HepG2 (cell line): ENCODE measurements around the gene TMEM266.

Source experiments
- KDM5A ChIP-seq: fragments of 200-600 bp; sonication (generic); IDR thresholded peaks from 2 replicates; pipeline ENCODE4 v1.7.0; 2018; ENCODE audit warnings: antibody characterized with exemption, mild to moderate bottlenecking, low read length, borderline replicate concordance
- TF ChIP-seq, protein P1 (sequence below): IDR thresholded peaks from 2 replicates; pipeline ENCODE4 v1.6.1; 2012; ENCODE audit warnings: inconsistent platforms
- TF ChIP-seq, protein P2 (sequence below): sonication (generic); formaldehyde crosslinking; IDR thresholded peaks from 2 replicates; pipeline ENCODE4 v1.9.0; 2022; ENCODE audit warnings: missing genetic modification reagents, mild to moderate bottlenecking, borderline replicate concordance

DNA sequence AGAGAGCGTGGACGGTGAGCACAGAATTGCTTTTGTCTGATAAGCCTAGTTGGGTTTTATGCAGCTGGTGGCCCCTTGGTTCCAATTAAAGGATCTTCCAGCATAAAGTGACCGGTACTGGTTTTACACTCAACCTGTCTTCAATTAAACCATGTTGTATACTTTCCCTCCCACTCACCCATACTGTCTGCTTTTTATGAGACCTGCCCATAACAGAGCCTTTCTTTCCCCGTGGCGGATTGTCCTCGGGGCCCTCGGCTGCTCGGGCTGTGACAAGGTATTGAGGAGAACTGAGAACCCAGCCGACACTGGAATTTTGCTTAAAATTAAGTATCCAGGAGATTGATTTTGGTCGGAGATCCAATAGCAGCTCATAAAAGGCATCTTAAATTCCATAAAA lies 98.4 kb downstream of the TMEM266 start:
- TF ChIP-seq, protein P1, sequence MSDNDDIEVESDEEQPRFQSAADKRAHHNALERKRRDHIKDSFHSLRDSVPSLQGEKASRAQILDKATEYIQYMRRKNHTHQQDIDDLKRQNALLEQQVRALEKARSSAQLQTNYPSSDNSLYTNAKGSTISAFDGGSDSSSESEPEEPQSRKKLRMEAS, result no peak
- TF ChIP-seq KDM5A, result no peak
- TF ChIP-seq, protein P2, sequence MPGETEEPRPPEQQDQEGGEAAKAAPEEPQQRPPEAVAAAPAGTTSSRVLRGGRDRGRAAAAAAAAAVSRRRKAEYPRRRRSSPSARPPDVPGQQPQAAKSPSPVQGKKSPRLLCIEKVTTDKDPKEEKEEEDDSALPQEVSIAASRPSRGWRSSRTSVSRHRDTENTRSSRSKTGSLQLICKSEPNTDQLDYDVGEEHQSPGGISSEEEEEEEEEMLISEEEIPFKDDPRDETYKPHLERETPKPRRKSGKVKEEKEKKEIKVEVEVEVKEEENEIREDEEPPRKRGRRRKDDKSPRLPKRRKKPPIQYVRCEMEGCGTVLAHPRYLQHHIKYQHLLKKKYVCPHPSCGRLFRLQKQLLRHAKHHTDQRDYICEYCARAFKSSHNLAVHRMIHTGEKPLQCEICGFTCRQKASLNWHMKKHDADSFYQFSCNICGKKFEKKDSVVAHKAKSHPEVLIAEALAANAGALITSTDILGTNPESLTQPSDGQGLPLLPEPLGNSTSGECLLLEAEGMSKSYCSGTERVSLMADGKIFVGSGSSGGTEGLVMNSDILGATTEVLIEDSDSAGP (CRISPR knock-in tag), result no peak
